Hepatocyte (in vitro differentiated cells): ENCODE results near the gene SPDYE1. TPM values are rescaled to one million over a fixed set of nuclear protein-coding genes. Genes with fewer than 3 reads are reported as not detected.

ENCODE experiments used
- DNase-seq: peaks from one replicate; pipeline ENCODE4 v3.0.0-alpha.2; 2016; ENCODE audit warnings: low spot score
- H2AFZ ChIP-seq: fragments of 200-600 bp; sonication (generic); 2 replicates; pipeline ENCODE4 v1.6.0; 2016; ENCODE audit warnings: antibody characterized with exemption, mild to moderate bottlenecking
- H3K27ac ChIP-seq: fragments of 200-600 bp; sonication (generic); 2 replicates; pipeline ENCODE4 v1.5.1; 2016; ENCODE audit warnings: mild to moderate bottlenecking
- H3K27me3 ChIP-seq: fragments of 200-600 bp; sonication (generic); 2 replicates; pipeline ENCODE4 v1.6.1; 2016
- H3K36me3 ChIP-seq: fragments of 200-600 bp; sonication (generic); replicated peaks from 2 replicates; pipeline ENCODE4 v1.5.1; 2016; ENCODE audit warnings: low read depth; ENCODE audit not compliant: insufficient read depth
- H3K4me1 ChIP-seq: fragments of 200-600 bp; sonication (generic); 2 replicates; pipeline ENCODE4 v1.5.1; 2016; ENCODE audit warnings: mild to moderate bottlenecking, moderate library complexity; ENCODE audit not compliant: insufficient read depth
- H3K4me2 ChIP-seq: fragments of 200-600 bp; sonication (generic); 2 replicates; pipeline ENCODE4 v1.6.0; 2016
- H3K4me3 ChIP-seq: fragments of 200-600 bp; sonication (generic); 2 replicates; pipeline ENCODE4 v1.5.1; 2016; ENCODE audit warnings: mild to moderate bottlenecking
- H3K79me2 ChIP-seq: fragments of 200-600 bp; sonication (generic); 2 replicates; pipeline ENCODE4 v1.6.0; 2017; ENCODE audit warnings: mild to moderate bottlenecking
- H3K9me2 ChIP-seq: fragments of 200-600 bp; sonication (generic); replicated peaks from 2 replicates; pipeline ENCODE4 v1.6.0; 2017; ENCODE audit warnings: mild to moderate bottlenecking; ENCODE audit not compliant: insufficient read depth
- H3K9me3 ChIP-seq: fragments of 200-600 bp; sonication (generic); 2 replicates; pipeline ENCODE4 v1.5.1; 2016; ENCODE audit warnings: low read depth, mild to moderate bottlenecking
- H4K20me1 ChIP-seq: fragments of 200-600 bp; sonication (generic); 2 replicates; pipeline ENCODE4 v1.6.0; 2016; ENCODE audit warnings: mild to moderate bottlenecking; ENCODE audit not compliant: insufficient read depth, poor library complexity, severe bottlenecking
- EZH2 ChIP-seq: fragments of 200-600 bp; sonication (generic); IDR thresholded peaks from 2 replicates; pipeline ENCODE4 v1.6.1; 2016; ENCODE audit warnings: antibody characterized with exemption, mild to moderate bottlenecking, borderline replicate concordance
- EZH2phosphoT487 ChIP-seq: fragments of 200-600 bp; sonication (generic); IDR thresholded peaks from one replicate; pipeline ENCODE4 v1.6.1; 2018; ENCODE audit warnings: antibody characterized with exemption, mild to moderate bottlenecking, low read depth, moderate library complexity; ENCODE audit not compliant: unreplicated experiment, severe bottlenecking
- WGBS: methylation state at CpG from one replicate; pipeline ENCODE4 v1.1.6; 2016; ENCODE audit warnings: low lambda C conversion rate; ENCODE audit errors: missing lambda C conversion rate; 5-methylcytosine and 5-hydroxymethylcytosine counted together
- polyA plus RNA-seq: library from polyadenylated mRNA; unstranded; fragments of >200 nt; fragmentation: Nextera tagmentation; extraction: Ambion mirVana; gene quantifications from 2 replicates; pipeline ENCODE4 v1.2.1, GENCODE V29; 2016
- total RNA-seq: library from RNA; depleted of rRNA; stranded (reverse); fragments of >200 nt; gene quantifications from 2 replicates; pipeline ENCODE4 v1.2.3, GENCODE V29; 2014
- TF ChIP-seq, protein P1 (sequence below): fragments of 200-600 bp; sonication (generic); IDR thresholded peaks from 2 replicates; pipeline ENCODE4 v1.5.1; 2016; ENCODE audit warnings: antibody characterized with exemption, mild to moderate bottlenecking; ENCODE audit not compliant: poor library complexity

The SPDYE1 gene
- total and polyA plus RNA-seq, 2 experiments from 2014 or later: 0.99 TPM; not detected in 1

GRCh38 chr7:44057181-44057848 is 59.6 kb downstream of the SPDYE1 start:
- H3K27ac ChIP-seq: no peak overlapping the region
- DNase-seq: no peak
- H2AFZ ChIP-seq: no peak overlapping the region
- H3K4me3 ChIP-seq: no peak overlapping the region
- no peaks in the 10 kb centered on the region for H3K27me3 ChIP-seq
- no peaks in the 10 kb centered on the region for H3K36me3 ChIP-seq
- no peaks in the 10 kb centered on the region for H3K9me2 ChIP-seq
- H3K4me2 ChIP-seq: no peak overlapping the region
- WGBS: 89% methylated on average over 11 of the region's 11 CpGs
- H4K20me1 ChIP-seq: no peaks in the 10 kb centered on the region
- TF ChIP-seq EZH2 (no peak), EZH2phosphoT487 (no peak)
- TF ChIP-seq, protein P1, sequence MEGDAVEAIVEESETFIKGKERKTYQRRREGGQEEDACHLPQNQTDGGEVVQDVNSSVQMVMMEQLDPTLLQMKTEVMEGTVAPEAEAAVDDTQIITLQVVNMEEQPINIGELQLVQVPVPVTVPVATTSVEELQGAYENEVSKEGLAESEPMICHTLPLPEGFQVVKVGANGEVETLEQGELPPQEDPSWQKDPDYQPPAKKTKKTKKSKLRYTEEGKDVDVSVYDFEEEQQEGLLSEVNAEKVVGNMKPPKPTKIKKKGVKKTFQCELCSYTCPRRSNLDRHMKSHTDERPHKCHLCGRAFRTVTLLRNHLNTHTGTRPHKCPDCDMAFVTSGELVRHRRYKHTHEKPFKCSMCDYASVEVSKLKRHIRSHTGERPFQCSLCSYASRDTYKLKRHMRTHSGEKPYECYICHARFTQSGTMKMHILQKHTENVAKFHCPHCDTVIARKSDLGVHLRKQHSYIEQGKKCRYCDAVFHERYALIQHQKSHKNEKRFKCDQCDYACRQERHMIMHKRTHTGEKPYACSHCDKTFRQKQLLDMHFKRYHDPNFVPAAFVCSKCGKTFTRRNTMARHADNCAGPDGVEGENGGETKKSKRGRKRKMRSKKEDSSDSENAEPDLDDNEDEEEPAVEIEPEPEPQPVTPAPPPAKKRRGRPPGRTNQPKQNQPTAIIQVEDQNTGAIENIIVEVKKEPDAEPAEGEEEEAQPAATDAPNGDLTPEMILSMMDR: no peak
- H3K9me3 ChIP-seq: no peaks in the 10 kb centered on the region
- no peaks in the 10 kb centered on the region for H3K79me2 ChIP-seq
- no peaks in the 10 kb centered on the region for H3K4me1 ChIP-seq

DNA sequence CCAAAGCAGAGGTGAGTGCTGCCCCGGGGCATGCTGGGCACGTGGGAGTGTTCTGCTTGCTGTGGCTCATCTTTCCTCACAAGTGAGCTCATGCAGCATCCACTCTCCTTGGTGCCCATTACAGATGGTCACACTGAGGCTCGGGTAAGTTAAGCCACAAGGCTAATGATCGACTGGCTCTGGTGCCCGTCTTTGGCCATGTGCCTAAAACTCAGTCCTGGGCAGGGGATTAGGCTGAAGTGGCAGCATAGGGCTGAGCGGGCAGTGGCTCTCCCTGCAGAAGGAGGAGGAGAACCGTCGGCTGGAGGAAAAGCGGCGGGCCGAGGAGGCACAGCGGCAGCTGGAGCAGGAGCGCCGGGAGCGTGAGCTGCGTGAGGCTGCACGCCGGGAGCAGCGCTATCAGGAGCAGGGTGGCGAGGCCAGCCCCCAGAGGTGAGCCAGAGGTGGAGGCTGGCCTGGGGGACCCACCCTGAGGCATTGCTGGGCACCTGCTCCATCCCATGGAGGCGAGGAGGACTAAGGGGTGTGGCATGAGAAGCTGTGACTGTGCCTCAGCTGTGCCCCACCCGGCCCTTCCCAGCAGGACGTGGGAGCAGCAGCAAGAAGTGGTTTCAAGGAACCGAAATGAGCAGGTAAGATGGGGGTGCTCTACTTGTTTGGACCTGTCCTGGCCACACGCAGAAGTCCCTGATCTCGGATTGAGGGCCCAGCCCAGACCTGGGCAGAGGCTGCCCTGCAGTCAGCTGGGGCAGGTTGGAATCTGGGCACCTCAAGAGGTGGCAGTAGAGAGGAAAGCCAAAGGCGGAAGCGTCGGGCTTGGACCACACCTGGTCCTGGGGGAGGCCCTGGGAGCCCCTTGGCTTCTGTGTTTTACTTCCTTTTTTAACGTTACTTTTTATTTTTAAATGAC is 60.4 kb downstream of the SPDYE1 start:
- WGBS: 97% methylated on average over 29 of the region's 30 CpGs
- H3K27ac ChIP-seq: no peak overlapping the region
- H3K9me2 ChIP-seq: no peaks in the 10 kb centered on the region
- no peaks in the 10 kb centered on the region for H3K27me3 ChIP-seq
- H3K4me2 ChIP-seq: no peak overlapping the region
- no peak for DNase-seq
- H3K79me2 ChIP-seq: no peaks in the 10 kb centered on the region
- no peaks in the 10 kb centered on the region for H3K9me3 ChIP-seq
- H3K36me3 ChIP-seq: no peaks in the 10 kb centered on the region
- no peak overlapping the region for H2AFZ ChIP-seq
- H3K4me3 ChIP-seq: no peak overlapping the region
- TF ChIP-seq, protein P1: no peak
- TF ChIP-seq EZH2phosphoT487 (no peak), EZH2 (no peak)
- no peaks in the 10 kb centered on the region for H4K20me1 ChIP-seq
- H3K4me1 ChIP-seq: no peaks in the 10 kb centered on the region

GRCh38 chr7:44058759-44059218 is 61.1 kb downstream of the SPDYE1 start:
- Histone ChIP-seq H4K20me1 (no peaks in the 10 kb centered on the region), H2AFZ (no peak overlapping the region), H3K4me3 (no peak overlapping the region), H3K4me2 (no peak overlapping the region), H3K4me1 (no peaks in the 10 kb centered on the region), H3K9me3 (no peaks in the 10 kb centered on the region), H3K27ac (no peak overlapping the region), H3K36me3 (no peaks in the 10 kb centered on the region), H3K79me2 (no peaks in the 10 kb centered on the region), H3K27me3 (no peaks in the 10 kb centered on the region), H3K9me2 (no peaks in the 10 kb centered on the region)
- WGBS: 97% methylated on average over 7 of the region's 7 CpGs
- TF ChIP-seq EZH2phosphoT487 (no peak), EZH2 (no peak)
- TF ChIP-seq, protein P1: no peak
- no peak for DNase-seq
